Tongue (tissue), 2 donors: ENCODE measurements around the gene DNTTIP2. TPM values are rescaled to one million over a fixed set of nuclear protein-coding genes. Genes with fewer than 3 reads are reported as not detected.

ENCODE experiments used
- small RNA-seq: library from RNA; depleted of rRNA; stranded (forward); fragments of <200 nt; gene quantifications from one replicate; pipeline ENCODE3, GENCODE V24; 2014; ENCODE audit warnings: low replicate concordance
- total RNA-seq: library from RNA; depleted of rRNA; stranded (reverse); fragments of >200 nt; gene quantifications from one replicate; pipeline ENCODE4 v1.2.3, GENCODE V29; 2014

The DNTTIP2 gene
- total RNA-seq, 1 donor from 2014 or later, result 36.1 TPM

Small RNAs within 50 kb of the gene (small RNA-seq; reads per million reads assigned to genes)
- gene AL117351.2 (not detected), gene MIR760 (0.11 reads per million)

Other genes starting within 250 kb of the DNTTIP2 start
- 22.7 TPM for gene BCAR3, start 197.4 kb downstream of the DNTTIP2 start, total RNA-seq
- 11.1 TPM for gene GCLM, start 30.2 kb upstream of the DNTTIP2 start, total RNA-seq
- gene ABCA4, start 241.9 kb upstream of the DNTTIP2 start, total RNA-seq, result 2.2 TPM